HepG2 (cell line): Measurements from ENCODE around the gene UPK1A.

Experiments
- POLR2A ChIP-seq, 2 experiments: IDR thresholded peaks; 2 replicates each; pipeline ENCODE4 v1.6.1; 2011; ENCODE audit warnings: low read depth in 2 of 2, low read length in 2 of 2, mild to moderate bottlenecking in 1 of 2, moderate library complexity in 1 of 2; ENCODE audit not compliant: insufficient read depth in 1 of 2
- RFX1 ChIP-seq: fragments of 450-650 bp; IDR thresholded peaks from 2 replicates; pipeline ENCODE4 v1.6.1; 2017
- RFX5 ChIP-seq: IDR thresholded peaks from 2 replicates; pipeline ENCODE4 v1.6.1; 2011; ENCODE audit warnings: low read depth, low read length, improper control_type of control experiment

GRCh38 chr19:35710784-35711723 is 44.7 kb downstream of the UPK1A start:
- no peak for TF ChIP-seq POLR2A (IDR thresholded peaks at IDR 0.05; ENCODE audit: insufficient read depth in 1 of 2, low read depth in 2 of 2, low read length in 2 of 2)
- TF ChIP-seq RFX1 = no peak
- TF ChIP-seq RFX5 = no peak
